Stromal cell of bone marrow (primary cell): ENCODE results near the gene LCLAT1.
"Not testable (repeated sequence)": the region's sequence is repeated elsewhere in the genome, so short reads cannot be mapped to it uniquely, and the experiment has no call there.

Source experiments
- DNase-seq: peaks from one replicate; pipeline ENCODE4 v3.0.0-alpha.2; 2012; ENCODE audit warnings: low read depth

LCLAT1 gene

GRCh38 chr2:30601375-30601774 lies 154.3 kb downstream of the LCLAT1 start:
- DNase-seq: peak; percentile 69

GRCh38 chr2:30605197-30605596 lies 158.2 kb downstream of the LCLAT1 start:
- DNase-seq: no peak

GRCh38 chr2:30608643-30609042 lies 161.6 kb downstream of the LCLAT1 start:
- no peak for DNase-seq

- peak; percentile 90 for DNase-seq
Measured at GRCh38 chr2:30611583-30611982, 164.5 kb downstream of the LCLAT1 start.

GRCh38 chr2:30612371-30612770 lies 165.3 kb downstream of the LCLAT1 start:
- no peak for DNase-seq

DNA sequence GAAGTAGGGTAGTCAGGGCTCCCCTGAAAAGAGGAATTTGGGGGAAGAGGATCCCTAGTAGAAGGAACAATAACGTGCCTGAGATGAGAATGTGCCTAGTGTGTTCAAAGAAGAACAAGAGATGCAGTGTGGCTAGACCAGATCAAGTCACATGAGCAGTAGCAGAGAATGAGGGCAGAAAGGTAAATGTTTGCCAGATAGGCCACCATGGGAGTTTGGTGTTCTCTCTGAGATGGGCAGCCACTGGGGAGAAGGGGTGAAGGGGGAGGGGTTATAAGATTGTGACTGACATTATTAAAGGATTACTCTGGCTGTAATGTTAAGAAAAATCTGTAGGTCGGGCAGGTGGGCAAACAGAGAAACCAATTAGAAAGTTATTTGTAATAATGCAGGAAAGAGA lies 166.0 kb downstream of the LCLAT1 start:
- DNase-seq: no peak

GRCh38 chr2:30614227-30614626 lies 167.2 kb downstream of the LCLAT1 start:
- not testable (repeated sequence) for DNase-seq

GRCh38 chr2:30615926-30616325 lies 168.9 kb downstream of the LCLAT1 start:
- DNase-seq: no peak

GRCh38 chr2:30620102-30620501 lies 173.1 kb downstream of the LCLAT1 start:
- peak; percentile 22 for DNase-seq

GRCh38 chr2:30621836-30622235 lies 174.8 kb downstream of the LCLAT1 start:
- no peak for DNase-seq

- DNase-seq: no peak
Measured at GRCh38 chr2:30622452-30622851, 175.4 kb downstream of the LCLAT1 start.

GRCh38 chr2:30625276-30625675 lies 178.2 kb downstream of the LCLAT1 start:
- no peak for DNase-seq

- DNase-seq: no peak
Measured at GRCh38 chr2:30625701-30626100, 178.7 kb downstream of the LCLAT1 start.

- no peak for DNase-seq
Measured at GRCh38 chr2:30626397-30626796, 179.4 kb downstream of the LCLAT1 start.

DNA sequence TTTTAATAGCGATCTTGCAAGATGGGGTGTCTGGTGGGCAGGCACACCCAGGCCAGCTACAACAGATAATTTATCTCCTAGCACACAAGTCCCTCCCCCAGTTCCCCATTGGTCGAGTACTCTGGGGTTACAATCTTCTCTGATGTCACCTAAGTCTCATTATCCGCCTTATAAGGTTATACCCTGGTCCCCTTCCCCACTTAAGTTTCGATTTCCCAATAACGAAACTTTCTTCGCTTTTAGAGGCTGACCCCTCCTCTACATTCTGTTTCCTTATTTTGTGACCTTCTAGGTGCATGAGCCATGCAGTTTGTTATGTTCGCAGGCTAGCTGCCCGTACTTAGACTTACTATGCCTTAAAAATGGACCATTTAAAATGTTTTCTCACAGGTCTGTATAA lies 180.1 kb downstream of the LCLAT1 start:
- DNase-seq: no peak

DNA sequence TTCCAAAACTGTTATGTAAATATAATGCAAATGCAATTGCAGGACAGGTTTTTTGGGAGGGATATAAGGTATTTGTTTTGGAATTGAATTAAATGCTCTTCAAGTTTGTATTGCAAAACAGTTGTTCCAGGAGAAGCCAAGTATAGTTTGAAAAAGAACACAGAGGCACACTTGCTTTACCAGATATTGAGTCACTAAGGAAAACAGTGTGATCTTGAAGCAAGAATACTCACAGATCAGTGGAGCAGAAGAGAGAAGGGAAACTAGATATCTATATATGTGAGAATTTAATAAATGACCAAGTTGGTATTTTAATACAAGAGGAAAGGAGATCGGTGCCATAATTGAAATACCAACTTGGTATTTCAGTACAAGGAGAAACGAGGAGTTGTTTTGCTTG lies 181.3 kb downstream of the LCLAT1 start:
- peak; percentile 25 for DNase-seq

DNA sequence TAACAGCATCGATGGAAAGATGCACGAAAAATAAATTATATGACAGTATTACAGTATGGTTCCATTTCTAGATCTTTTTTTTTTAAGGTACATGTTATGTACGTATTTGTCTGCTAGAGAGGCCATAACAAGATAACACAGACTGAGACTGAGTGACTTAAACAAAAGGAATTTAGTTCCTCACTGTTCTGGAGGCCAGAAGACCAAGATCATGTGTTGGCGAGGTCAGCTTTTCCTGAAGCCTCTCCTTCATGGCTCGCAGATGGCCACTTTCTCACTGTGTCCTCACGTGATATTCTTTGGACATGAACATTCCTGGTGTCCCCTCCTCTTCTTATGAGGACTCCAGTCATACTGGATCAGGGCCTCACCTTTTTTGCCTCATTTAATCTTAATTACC lies 182.8 kb downstream of the LCLAT1 start:
- DNase-seq: no peak

DNA sequence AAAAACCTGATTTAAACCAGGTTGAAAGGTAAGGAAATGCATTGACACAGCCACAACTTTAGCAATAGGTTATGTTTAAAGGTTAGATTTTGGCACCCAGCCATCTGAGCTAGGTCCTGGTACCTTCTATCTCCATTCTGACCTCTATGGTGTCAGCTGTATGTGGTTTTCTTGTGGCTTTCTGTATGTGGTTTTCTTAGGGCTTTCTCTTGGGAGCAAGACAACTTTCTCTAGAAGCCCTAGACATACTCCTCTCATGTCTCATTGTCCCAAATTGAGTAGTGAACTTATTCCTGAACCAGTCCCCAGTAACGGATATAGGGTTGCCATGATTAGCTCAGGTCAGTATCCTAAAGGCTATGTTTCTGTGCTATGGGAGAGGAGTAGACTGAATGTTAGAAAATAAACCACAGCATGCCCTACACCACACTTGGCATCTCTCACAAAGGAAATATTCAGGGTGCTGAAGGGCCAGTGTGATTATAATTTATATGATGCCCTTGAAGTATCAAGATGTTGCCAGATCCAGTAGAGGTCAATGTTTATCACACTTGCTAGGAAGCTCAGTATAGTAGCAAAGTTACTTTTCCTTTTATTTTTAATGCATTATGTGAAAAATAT lies 184.1 kb downstream of the LCLAT1 start:
- DNase-seq: no peak

DNA sequence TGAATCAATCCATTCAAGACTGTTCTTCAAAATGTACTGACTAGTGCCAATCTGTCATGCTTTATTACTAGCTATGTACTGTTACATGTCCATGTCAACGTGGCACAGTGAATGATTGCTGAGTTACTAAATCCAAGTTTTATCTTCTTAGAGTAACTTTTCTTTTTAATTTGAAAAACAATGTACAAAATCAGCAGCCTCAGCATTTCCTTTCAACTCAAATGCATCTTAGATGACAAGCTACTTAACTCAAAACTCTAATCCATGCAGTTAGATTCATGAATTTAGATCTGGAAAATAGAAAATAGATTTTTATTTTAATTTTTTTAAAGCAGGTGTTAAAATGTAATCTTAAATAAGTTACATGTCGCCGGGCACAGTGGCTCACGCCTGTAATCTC lies 186.0 kb downstream of the LCLAT1 start:
- DNase-seq: no peak

- DNase-seq: no peak
Measured at GRCh38 chr2:30636311-30636710, 189.3 kb downstream of the LCLAT1 start.

GRCh38 chr2:30639836-30640235 lies 192.8 kb downstream of the LCLAT1 start:
- DNase-seq: no peak

DNA sequence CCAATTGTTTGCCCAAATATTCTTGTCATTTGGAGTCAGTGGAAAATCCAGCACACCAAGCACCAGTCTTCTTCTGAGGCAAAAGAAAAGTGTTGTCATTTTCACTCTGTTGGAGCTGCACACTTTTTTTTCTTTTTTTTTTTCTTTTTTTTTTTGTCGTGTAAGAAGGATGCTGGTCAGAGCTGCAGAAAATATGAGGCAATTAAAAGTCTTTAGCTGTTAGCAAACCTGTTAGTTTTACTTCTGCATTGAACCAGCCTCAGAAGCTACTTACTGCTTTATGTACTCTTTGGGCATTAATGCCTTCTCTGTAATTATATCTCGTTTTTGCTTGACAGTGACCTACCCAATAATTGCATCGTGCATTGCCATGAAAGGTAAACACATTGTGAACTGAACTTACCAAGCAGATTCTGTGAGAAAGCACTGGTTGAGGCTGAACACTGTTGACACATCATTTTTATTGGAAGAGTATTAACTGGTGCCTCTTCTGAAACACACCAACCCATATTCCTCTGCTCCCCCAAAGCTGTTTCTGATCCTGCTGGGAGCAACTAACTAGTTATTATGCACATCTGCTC lies 194.8 kb downstream of the LCLAT1 start:
- no peak for DNase-seq

- DNase-seq: not testable (repeated sequence)
Measured at GRCh38 chr2:30643013-30643412, 196.0 kb downstream of the LCLAT1 start.

- DNase-seq: no peak
Measured at GRCh38 chr2:30643674-30644073, 196.6 kb downstream of the LCLAT1 start.
